HuH-7 (cell line): ENCODE measurements around the gene PPP1R16B.

Experiments
- DNase-seq: peaks from one replicate; pipeline ENCODE4 v3.0.0; 2011; ENCODE audit warnings: low spot score

The PPP1R16B gene

DNA sequence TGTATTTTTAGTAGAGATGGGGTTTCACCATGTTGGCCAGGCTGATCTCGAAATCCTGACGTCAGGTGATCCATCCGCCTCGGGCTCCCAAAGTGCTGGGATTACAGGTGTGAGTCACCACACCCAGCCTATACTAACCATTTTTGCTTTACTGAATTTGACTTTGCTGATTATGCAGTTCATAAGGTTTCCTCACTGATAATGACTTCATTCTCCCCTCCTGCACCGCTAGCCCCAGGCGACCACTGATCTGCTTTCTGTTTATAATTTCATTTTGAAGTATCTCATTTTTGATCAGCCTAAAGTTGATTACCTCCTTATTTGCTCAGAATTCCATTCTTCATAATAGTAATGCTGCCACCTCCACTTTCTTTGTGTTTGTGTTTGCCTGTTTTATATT lies 72.0 kb downstream of the PPP1R16B start:
- DNase-seq, result no peak

DNA sequence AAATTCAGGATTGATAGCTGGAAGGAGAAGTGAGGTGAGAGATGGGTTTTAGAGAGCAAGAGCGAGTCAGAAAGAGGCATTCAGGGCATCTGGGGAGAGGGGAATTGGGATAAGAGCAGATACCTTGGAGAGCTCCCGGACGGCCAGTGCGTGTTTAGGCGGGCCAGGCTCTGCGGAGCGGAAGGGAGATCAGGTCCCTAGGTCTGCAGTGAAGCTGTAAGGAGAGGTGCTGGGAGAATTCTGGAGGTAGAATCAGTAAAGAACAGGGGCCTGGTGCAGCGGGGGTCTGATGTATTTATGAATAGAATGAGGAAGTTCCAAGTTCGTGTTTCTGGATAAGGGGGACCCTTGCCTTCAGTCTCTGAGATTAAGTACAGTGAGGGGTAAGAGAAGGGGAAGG lies 73.4 kb downstream of the PPP1R16B start:
- peak; percentile 64 for DNase-seq

DNA sequence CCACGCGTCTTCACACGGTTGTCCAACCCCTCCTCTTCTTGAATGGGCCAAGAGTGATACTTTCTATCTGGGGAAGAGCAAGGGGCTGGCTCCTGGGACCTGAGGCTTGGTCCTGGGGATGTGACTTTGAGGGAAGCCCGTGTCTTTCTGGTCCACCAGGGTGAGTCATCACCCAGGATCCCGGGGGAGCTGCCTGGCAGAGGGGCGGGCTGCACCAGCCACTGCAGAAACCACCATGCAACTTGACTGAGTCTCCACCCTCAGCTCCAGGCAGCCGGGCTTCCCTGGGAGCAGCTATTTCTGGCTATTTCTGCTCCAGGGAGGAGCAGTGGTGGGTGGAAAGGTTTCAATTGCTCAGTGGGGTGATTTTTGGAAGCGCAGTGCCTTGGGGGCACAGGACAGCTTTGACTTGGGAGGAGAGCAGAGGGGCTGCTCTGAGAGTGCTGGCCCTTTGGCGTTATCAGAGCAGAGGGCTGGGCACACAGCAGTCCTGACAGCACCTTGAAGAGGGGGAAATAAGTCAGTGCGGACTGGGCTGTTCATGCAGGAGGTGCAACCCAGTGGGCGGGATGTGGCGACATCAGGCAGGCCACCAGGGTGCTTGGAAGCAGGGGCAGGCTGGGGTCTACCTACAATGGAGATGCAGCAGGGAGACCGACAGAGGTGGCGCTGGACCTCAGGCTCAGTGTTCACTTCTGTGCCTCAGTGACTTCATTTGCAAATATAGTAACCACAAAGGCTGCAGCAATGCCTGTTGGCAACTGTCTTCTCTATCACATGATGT lies 75.6 kb downstream of the PPP1R16B start:
- no peak for DNase-seq

DNA sequence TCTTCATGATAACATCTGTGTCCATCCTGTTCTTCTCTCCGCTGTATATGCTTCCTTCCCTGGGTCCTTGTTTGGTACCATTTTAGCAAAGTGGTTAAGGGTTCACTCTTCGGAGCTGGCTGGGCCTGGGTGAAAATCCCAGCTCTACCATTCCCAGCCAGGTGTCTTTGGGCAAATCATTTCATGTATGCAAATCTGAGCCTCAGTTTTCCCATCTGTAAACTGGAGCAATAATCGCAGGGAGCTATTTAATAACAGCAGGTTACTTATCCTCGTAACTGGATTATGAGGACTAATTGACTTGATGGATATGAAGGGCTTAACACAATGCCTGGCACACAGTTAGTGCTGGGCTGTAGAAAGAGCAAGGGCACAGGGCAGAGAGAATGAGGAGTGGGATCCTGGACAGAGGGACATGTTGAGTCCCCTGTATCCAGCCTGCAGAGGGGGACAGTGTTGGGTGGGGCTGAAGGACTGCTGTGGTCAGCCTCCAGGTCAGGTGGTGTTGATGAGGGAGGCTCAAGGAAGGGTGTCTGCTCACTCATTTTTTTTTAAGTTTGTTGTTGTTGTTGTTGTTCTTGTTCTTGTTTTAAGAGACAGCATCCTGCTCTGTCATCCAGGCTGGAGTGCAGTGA lies 76.4 kb downstream of the PPP1R16B start:
- DNase-seq, result no peak

DNA sequence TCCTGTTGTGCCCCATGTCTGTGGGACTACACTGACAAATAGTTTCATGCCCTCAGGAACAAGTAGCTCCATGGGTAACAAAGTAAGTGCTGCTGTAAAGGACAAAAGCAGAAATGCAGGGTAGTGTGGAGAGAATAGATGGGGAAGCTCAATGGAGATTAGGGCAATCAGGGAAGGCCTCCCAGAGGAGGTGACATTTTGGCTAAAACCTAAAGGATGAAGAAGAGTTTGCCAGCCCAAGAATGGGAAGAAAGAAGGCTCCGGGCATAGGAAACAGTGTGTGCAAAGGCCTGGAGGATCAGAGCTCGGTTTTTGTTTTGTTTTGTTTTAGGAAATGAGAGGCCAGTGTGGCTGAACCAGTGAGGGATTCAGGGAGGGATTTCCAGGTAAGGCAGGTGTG lies 77.1 kb downstream of the PPP1R16B start:
- DNase-seq, result no peak

DNA sequence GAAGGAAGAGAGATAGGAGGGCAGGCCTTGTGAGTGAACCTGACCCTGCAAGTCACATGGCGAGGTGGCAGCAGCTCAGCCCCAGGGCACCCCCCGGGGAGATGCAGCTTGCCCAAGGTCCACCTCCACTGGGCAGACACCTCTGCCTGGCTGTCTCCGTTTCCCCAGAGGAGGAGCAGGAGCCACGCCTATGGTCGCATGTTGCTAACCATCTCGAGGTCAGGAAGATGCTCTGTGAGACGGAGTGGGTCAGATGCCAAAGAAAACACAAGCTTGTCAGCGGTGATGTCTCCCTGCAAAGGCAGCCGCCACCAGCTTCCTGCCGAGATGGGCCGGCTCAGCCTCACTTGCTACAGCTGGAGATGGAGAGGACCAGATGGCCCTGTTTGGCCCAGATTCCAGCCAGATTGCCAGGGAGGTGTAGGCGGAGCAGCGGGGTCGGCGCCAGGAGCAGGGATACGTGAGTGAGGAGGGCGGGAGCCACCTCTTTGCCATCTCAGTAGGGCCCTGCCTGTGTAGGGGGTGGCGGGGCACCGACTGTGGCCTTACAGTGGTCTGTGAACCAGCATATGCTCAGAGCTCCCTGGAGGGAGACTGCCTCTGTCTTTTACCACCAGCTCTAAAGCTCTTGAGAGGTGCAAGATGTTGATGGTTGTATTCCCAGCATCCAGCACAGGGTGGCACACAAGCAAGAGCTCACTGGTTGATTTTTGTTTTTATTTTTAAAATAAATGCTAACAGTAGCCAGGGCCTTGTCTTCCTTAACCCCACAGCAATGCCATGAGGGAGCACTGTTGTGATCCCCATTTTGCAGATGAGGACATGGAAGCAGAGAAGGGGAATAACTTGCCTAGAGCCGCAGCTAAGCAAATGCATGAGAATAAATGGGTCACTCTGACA lies 77.8 kb downstream of the PPP1R16B start:
- DNase-seq, result no peak

DNA sequence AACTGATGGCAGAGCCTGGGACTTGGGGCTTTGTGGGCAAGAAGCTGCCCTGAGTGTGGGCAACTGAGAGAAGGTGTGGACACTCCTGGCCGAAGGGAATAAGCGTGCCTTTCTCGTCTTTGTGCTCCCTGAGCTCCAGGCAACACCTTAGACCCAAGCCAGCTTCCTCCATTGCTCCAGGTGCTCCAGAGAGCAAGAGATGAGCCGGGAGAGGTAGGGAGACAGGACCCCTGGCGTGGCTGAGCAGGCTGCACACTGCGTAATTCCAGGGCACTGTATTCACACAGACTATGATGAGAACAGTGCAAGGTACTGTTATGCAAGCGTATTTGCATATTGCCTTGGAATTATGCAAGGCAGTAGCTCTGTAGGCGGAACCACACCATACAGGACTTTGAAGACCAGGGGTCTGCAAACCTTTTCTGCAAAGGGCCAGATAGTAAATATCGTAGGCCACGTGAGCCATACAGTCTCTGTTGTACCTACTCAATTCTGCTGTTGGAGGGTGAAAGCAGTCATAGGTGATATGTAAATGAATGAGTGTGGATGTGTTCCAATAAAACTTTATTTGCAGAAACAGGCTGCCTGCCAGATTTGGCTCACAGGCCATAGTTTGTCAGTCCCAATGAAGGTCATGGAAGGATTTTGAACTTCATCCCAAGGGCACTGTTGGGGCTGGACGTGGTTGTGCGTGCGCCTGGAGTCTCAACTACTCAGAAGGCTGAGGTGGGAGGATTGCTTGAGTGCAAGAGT lies 78.7 kb downstream of the PPP1R16B start:
- DNase-seq, result no peak

DNA sequence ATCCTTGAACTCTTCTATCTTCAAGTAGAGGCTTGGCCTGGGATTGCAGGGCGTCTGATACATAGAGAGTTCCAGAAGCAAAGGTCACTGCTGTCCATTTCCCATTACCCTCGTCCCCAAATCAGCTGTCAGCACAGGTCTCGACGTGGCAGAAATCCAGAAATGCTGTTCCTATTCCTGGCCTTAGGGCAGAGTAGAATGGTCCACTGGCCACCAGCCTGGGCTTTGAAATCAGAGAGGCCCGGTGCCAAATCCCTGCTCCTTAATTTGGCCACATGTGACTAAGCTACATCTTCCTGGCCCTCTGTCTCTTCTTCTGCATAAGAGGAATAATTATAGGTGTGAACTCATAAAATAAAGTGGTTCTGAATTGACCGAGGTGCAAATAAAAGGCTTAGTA lies 79.9 kb downstream of the PPP1R16B start:
- no peak for DNase-seq

DNA sequence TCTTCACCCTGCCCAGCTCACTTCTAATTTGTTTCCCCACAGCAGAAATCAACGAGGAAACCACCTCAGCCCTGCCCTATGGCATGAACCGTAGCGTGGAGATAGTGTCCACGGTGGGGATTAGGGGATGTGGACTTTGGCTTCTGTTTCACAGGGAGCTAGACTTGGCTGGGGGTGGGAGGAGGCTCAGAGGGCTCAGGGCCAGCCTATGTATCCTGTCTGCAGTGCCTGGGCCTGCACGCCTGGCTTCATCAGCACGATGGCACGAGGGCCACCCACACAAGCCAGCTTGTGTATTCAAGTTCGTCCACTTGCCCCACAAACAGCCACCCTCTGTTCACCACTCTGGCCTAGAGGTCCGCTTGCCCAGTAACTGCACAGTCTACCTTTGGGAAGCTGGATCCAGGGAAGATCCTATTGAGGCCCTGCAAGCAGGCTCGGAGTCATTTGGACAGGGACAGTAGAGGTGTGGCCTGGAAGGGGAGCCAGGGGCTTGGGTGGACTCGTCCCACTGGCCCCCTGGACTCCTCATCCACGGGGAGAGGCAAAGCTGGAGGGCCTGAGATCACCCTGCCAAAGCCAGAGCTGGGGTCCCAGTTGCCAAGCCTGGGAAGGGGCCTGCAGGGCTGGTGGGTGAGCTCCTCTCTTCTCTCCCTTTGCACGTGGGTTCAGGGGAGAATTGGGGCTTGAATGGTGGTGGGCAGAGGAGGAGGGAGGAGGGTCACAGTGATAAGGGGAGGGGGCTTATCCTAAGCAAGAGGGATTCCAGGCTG lies 82.7 kb downstream of the PPP1R16B start:
- no peak for DNase-seq

DNA sequence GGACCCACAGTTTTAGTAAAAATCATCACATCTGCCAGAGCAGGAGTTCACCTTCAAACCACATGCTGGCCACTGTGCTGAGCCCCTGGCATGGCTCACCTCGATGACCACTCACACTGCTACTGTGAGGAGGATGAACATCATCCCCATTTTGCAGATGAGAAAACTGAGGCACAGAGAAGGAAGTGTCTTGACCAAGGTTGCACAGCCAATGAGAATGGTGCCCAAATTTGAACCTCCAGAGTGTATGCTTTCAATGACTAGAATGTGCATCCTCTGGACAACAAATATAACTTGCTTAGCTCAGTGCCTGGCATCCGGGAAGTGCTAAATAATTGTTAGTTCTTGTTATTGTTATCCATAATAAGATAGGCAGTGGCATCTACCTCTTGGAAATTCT lies 83.6 kb downstream of the PPP1R16B start:
- no peak for DNase-seq

DNA sequence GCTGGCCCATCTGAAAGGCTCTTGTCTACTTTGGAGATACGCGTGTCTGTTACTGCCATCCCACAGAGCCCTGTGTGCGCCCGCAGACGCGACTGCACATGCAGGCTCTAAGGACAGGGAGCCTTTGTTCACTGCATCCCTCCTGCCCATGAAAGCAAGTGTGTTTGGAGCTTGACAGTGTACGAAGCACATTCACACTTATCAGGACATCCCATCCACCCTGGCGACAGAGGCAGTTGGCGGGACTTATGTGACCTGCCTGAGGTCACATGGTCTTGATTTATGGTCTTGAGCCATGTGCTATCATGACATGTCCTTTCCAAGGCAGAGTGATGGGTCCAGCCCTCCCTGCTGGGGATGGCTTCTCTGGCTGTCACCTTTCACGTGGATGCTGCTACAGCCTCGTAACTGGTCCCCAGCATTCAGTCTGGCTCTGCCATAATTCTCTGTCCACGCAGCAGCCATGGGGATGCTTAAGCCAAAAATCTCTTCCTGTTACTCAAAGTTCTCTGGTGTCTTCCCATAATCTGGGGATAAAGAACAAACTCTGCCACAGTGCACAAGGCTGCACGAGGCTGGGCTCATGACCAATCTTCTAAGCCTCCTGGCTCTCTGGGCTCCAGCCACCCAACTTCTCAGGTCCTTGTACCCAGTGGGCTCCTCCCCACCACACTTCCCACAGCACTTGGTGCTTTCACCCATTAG lies 84.4 kb downstream of the PPP1R16B start:
- DNase-seq, result no peak

DNA sequence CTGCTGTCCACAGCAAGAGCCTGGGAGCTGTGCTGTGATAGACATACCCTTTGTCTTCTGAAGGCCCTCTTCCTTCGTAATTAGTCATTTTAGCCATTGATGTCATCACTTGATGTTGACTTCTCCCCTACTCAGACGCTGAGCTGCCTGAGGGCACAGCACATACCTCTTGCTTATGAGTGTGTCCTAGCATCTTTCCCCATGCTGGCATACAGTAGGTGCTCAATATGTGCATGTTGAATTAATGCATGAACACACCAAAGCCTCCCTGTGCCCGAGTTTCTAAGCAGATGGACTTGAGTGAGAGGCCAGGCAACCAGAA lies 85.0 kb downstream of the PPP1R16B start:
- DNase-seq, result no peak

DNA sequence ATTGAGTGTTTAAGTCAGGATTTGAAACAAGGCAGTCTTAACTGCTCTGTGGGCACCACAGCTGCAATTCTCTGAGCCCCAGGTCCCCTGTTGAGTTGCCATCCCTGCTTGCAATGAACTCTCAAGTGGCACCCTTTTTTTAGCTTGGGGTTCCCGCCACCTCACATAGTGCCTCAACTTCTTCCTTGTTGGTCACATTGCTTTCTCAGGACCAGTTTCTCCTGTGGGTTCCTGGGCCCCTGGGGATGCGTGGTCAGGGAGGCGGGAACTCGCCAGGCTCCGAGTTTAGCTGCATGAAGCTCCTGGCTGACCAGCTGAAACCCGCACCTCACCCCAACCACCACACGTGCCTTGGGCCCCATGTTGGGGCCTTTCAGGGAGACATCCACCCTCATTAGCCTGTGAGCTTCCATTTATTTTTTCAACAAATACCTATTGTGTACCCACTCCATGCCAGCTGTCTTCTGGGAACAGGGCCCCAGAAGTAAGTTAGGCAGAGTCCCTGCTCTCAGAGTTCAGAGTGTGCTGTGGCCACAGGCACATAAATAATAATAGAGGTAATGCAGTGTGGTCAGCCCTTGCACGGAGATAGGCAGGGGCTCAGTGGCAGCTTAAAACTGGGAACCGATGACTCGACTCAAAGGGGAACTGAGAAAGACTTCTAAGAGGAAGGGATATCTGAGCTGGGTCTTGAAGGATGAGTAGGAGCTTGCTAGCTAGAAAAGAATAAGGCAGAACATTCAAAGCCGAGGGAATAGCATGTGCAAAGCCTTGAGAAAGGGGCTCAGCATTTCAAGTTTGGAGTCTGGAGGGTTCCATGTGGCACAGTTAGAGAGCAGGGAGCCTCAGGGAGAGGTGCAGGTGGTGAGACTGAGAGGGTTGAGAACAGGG lies 86.8 kb downstream of the PPP1R16B start:
- DNase-seq, result no peak

DNA sequence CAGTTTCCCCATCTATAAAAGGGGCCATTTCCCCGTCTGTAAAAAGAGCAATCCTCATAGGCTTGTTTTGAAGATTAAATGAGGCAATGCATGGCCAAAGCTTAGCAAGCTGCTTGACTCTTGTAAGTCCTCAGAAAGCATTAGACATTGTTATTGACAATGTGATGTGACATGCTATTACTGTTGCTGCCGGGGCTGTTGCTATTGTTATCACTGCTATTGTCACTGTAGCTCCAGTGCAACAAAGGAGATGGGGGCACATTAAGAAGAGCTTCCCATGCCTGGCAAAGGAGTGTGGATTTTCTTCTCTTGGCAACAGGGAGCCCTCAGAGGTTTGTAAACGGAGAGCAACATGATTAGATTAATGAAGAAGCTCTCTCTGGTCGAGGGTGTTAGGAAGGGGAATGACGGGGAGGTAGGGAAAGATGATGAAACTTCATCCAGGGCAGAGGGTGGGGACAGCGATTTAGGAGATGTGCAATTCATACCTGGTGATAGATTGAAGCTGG lies 87.6 kb downstream of the PPP1R16B start:
- no peak for DNase-seq

DNA sequence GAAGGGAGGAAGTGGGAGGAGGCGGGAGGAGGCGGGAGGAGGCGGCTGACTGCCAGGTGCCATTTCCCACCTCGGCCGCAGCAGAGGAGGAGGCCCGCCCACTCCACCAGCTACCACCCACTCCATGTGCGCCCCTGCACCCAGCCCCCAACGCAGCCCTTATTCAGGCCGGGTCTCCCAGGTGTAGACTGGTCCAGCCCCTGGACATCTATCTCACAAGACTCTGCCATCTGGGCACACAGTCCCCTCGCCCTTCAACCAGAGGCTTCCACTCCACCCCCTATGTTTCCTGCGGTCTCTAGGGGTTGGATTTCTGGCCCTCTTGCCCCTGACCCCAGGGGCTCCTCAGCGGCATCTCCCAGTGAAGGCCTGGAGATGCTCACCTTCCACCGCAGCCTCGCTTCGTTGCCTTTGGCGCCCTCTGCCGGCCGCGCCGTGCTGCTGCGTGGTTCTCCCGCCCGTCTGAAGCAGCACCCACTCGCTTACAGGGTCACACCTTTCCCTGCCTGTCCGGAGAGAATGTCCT lies 88.1 kb downstream of the PPP1R16B start:
- peak; percentile 89 for DNase-seq

DNA sequence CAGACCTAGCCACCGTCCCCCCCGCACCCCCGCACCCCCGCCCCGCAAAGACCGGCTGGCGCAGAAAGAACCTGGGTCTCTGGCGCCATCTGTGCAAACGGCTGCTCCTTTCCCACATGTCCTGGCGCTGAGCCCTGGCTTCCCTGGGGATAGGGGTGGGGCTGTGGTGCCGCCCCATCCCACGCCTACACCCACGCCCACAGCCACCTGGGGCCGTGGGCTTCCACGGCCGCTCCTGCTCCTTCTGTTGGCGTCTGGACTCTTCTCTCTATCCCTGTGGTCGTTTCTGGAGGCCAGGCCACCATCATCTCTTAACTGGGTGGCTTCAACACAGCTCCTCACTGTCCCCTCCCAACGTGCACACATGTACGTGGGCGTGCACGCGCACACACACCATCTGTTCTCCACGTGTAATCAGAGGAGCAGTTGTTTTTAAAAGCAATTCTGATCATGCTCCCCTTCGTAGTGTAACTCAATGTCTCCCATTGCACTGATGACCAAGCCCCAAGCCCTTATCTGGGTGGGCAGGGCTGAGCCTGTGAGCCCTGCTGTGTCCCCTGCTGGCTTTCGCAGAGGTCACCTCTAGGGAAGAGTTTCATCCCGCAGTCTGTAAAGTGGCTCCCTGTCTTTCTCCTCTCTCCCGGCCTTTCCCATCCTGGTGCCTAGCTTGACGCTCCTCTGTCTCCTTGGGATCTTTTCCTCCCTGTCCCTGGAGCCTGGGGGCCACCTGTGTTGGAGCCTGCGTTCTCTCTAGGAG lies 88.8 kb downstream of the PPP1R16B start:
- DNase-seq, result no peak

DNA sequence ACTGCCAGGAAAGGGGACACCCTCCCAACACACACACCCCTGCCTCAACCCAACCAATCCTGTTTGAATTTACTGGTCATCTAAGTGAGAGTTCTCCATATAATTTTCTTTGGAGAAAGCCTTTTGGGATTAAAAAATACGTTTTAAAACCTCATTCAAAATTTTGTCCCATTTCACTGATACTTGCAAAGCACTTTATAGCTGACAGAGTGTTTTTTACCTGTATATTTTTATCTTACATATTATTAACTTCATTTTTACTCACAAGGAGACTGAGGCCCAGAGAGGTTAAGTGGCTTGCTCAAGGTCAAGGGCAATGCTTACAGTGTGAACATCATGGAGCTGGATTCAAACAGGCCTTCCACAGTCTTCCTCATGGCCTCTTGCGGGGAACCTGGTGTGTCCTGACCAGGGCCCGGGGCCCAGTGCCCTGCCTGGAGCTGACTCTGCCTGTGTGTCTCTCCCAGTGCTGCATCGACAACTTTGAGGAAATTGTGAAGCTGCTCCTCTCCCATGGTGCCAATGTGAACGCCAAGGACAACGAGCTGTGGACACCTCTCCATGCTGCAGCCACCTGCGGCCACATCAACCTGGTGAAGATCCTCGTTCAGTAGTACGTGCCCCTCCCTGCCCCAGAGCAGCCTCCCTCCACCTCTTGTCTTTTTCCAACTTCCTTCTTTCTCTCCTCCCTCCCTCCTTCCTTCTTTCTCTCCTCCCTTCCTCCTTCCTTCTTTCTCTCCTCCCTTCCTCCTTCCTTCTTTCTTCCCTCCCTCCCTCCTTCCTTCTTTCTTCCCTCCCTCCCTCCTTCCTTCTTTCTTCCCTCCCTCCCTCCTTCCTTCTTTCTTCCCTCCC lies 89.8 kb downstream of the PPP1R16B start:
- DNase-seq, result no peak
